Non-pigmented ciliary epithelial cell (primary cell): Measurements from ENCODE around the gene ADD1.
"Not testable (repeated sequence)": the region's sequence is repeated elsewhere in the genome, so short reads cannot be mapped to it uniquely, and the experiment has no call there.

Experiments
- DNase-seq: peaks from one replicate; pipeline ENCODE4 v3.0.0-alpha.2; 2010; ENCODE audit warnings: low read depth

Gene ADD1

DNA sequence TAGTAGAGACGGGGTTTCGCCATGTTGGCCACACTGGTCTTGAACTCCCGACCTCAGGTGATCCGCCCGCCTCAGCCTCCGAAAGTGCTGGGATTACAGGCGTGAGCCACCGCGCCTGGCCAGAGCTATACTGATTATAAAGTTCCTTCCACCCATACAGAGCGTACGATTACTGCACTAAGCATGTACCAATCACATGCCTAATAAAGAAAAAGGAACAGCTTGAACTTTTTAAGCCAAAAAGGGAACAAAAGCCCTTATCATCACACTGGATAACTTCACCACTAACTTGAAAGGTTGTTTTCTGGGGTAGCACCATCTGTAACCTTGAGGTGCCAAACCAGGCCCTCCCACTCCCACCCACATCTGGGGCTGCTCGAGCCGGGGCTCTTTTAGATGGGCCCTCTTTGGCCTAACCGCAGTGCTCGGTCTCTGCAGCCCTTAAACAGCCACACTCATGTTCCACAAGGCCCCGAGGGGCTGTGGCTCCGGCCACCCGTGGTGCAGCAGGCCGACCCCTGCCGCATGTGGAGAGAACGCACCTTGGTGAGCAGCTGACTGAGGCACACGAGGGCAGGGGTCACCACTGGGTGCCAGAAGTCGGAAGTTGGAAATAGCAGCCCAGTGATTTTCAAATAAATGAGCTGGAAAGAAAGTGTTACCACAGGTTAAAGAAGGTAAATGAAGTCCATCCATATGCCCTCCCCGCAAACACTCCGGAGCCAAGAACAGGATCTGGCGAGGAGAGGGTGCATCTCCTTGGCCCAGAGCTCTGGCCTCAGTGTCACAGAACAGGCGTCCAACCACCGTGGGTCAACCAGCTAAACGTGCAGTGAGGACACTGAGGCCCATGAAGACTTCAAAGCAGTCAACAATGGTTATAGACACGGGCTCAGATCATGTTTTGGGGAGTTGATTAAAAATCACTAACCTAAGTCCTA is 101.2 kb downstream of the ADD1 start:
- no peak for DNase-seq

DNA sequence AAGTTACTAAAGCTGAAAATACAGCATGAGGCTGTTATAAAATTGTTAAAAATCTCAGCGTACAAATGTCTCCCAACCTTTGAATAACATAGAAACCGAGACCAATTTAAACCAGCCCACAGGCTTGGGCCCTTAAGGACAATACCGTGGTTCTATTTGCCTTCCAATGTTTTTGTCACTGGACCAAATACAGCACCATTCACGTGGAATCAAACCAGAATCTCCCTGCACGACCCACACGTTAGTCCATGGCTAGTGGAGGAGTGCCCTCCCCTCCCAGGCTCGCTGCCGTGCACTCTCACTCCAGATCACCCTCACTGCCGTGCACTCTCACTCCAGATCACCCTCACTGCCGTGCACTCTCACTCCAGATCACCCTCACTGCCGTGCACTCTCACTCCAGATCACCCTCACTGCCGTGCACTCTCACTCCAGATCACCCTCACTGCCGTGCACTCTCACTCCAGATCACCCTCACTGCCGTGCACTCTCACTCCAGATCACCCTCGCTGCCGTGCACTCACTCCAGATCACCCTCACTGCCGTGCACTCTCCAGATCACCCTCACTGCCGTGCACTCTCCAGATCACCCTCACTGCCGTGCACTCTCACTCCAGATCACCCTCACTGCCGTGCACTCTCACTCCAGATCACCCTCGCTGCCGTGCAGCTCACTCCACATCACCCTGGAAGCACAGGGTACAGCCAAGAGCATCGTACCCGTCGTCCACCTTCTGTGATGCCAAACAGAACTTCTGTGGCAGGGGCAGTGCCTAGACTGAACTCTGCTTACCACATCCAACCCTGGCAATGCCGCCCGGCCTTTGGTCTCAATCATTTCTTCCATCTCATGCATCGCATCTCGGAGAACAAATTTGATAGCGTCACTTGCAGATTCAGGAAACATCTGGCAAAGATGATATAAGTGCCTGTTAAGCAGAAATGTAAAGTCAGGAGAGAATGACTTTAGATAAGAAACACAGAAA is 102.3 kb downstream of the ADD1 start:
- DNase-seq, result not testable (repeated sequence)

DNA sequence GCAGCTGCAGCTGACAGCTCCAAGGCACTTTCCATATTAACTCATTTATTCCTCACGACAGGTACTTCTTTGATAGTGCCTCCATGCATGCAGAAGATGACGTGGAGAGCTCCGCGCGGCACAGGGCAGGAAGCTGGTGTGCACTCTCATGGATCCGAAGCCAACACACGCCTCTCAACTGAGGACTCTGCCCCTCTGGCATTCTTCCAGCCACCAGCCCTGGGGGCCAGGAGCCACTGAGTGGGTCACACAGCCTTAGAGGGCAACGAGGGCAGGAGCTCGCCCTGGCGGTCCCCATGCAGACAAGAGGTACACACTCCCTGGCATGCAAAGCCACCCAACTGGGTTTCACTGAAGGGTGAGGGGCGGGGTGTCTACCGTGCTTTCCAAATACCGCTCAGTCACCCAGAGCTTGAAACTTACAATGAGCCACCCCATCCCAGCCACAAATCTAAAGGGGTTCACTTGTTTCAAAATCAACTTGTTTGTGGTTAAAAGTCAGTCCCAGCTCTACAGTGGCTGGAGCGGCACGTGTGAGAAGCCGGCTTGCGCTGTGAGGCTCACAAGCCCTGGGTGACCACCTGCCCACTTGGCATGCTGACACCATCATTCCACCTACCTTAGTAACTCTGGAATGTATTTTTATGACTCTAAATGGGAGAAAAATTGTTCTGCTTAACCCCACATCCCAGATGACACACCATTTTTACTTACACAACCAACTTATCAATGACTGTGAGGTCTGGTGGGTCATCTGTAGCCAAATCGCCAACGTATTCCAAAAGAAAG is 103.4 kb downstream of the ADD1 start:
- no peak for DNase-seq

DNA sequence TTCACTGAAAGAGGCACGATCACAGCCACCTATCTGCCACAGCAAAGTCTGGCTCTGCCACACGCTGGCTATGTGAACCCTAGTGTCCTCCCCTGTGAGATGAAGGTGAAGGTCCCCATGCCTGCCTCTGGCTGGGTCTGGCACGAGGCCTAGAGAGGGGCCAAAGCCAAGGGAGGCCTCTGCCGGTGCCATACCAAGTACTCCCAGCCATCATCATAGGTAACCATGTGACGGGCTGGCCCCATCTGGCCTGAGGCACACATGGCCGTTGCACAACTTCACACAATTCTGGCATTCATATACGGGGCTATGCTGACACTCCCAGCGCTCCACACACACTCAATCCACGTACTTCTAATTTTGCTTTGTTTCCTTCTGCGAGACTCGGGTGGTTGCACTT is 104.3 kb downstream of the ADD1 start:
- DNase-seq, result no peak

DNA sequence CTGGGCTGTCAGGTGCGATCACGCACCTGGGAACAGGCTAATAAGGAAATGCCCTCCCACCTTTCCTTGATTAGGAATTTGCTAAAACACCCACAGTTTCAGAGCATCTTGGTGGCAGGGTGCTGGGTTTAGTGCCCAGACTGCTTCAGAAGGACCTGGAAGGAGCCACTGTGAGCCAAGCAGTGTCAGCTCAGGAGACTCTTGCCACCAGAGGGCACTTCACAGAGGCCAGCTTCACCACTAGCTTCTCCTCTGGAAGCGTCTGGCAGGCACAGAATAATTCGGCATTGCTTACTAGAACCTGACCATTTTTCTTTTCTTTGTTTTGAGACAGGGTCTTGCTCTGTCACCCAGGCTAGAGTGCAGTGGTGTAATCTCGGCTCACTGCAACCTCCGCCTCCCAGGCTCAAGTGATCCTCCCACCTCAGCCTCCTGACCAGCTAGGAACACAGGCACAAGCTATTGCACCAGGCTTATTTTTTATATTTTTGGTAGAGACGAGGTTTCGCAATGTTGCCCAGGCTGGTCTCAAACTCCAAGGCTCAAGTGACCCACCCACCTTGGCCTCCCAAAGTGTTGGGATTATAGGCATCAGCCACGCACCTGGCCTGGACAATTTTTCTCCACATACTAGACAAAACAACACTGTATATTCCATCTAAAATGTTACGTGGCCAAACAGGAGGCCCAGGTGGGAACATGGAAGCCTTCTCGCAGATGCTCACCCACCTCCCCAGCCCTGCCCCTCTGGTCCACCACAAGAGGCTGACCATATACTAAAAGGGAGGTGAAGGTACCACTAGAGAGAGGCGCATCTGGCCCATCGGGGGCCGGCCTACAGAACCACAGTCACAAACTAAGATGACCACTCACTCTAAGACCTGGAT is 105.5 kb downstream of the ADD1 start:
- DNase-seq, result no peak

DNA sequence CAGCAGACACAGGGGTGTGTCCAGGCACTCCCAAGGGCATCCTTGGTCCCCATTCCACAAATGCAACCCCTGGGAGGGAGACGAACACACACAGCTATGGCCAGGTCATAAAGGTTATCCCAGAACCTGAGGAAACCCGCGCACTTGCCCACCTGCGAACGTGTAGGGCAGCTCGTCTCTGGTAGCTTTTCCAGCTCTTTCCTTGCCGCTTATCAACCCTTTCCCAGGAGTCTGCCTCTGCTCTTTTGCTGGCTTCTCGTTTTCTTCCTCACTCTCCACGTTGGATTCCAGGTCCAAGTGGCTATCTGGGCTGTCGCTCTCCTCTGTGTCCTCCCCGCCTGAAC is 106.1 kb downstream of the ADD1 start:
- no peak for DNase-seq

DNA sequence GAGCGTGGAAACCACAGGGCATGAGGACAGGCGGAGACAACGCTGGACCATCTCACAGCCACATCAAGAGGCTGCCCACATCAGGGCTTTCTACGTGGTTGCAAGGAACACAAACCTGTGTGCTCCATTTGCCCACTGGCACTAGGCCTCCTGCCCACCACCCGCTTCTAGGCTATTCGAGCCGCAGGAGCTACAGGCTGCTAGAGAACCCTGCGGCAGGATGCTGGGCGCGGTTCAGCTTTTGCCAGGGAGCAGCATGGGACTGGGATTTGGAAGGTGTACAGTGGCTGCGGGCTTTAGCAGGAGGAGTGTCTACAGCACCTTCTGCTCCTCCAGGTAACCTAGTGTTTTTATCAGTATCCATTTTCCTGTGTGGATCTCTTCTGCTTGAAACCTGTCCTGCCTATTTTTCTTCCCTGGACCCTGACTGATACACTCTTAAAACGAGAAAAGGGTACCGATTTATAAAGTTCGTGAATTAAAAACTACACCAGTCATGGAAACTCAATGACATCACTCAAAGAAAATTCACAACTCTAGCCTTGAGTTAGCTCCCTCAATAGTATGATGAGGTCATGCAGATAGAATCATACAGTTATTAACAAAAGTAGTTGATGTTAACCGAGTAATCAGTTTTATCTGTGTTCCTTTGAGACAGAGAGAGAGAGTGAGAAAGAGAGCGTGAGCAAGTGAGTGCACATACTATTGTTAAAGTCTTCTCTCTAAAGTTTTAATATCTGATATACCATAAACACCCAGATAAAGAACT is 106.8 kb downstream of the ADD1 start:
- no peak for DNase-seq

DNA sequence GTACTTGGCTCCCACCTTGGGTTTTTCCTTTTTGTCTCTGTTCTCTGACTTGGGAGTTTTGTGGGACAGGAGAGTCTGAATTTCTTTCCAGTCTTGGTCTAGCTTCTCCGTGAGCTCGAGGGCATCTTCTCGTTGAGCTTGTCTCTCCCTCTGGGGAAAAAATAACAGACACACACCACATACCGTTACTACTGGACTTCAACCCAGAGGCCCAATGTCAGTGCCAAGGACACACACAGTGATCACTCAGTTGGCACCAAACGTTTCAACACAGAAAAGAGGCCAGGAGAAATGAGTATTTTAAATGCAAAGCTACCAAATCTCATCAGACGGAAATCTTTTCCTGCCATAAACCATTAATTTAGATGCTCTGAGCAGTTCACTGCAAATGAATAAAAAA is 109.9 kb downstream of the ADD1 start:
- no peak for DNase-seq

DNA sequence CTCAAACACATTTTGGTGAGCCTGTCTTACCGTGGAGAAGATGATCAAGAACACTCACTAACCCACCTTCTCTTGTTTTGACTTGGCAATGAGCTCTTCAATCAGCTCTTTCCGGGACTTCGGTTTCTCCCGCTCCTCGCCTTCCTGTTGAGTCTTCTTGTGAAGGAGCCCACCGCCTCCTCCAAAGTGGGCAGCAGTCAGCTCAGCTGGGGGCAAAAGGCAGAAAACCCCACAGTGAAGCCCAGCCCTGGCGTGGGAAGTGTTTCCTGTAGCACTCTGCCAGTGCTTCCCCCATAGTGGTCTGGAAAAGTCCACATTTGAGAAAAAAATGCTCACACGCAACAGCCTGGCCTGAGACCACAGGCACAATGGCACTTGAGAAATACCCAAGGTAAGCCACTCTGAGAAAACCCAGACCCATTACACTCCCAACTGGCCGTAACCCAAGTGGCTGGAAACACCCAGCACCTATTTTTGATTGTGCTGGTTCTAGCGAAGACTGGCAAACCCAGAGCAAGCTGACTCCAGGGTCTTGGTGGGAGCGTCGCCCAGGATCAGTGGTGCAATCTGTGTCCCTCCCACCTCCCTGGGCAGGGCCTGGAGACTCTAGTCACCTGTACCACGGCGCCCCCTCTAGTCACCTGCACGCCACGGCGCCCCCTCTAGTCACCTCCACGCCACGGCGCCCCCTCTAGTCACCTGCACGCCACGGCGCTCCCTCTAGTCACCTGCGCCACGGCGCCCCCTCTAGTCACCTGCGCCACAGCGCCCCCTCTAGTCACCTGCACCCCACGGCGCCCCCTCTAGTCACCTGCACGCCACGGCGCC is 110.9 kb downstream of the ADD1 start:
- no peak for DNase-seq

DNA sequence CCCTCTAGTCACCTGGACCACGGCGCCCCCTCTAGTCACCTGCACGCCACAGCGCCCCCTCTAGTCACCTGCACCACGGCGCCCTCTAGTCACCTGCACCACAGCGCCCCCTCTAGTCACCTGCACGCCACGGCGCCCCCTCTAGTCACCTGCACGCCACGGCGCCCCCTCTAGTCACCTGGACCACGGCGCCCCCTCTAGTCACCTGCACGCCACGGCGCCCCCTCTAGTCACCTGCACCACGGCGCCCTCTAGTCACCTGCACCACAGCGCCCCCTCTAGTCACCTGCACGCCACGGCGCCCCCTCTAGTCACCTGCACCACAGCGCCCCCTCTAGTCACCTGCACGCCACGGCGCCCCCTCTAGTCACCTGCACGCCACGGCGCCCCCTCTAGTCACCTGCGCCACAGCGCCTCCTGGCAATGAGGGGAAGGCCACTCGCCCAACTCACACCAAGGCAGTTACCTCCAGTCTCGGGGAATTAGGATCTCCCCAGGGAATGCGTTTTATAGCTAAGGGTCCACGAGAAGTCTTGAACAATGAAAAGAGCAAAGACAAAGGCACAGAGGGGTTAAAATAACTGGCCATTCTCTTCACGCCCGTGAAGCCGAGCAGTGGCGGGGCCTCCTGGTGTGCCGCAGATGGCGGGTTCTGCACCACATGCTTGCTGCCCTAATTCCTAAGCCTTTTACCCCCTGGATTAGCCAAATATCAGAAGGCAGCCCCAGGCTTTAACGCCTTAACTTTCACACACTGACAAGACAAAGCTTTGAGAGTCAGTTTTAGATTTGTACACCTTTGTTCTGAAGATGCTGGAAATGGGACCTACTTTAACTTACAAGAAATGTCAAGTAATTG is 111.8 kb downstream of the ADD1 start:
- not testable (repeated sequence) for DNase-seq

DNA sequence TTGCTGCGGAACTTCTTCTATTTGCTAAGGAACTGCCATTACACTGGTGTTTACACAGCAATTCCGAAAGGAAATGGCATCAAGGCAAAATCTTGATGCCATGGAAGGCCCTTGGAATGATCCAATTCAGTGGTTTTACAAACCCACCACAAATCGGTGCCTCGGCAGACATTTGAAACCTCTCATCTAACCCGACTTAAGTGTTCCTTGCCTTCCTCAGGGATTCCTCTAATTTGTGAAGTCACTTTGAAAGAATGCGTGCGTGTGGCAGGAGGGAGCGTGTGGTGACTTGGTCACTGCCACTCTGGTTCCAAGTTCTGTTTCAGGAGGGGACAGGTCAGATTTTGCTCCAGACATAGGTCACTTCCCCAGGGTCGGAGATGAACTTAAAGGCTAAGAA is 114.8 kb downstream of the ADD1 start:
- DNase-seq, result no peak

DNA sequence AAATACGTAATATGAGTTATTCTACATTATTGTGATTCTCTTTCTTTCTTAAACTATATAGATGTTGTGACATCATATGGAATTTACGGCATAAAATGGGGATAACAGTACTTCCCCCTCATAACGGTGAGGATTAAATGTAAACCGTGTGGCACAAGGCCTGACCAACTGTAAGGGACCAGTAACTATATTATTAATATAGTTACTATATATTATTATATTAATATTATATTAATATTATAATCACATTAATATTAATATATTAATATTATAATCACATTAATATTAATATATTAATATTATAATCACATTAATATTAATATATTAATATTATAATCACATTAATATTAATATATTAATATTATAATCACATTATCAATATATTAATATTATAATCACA is 116.8 kb downstream of the ADD1 start:
- not testable (repeated sequence) for DNase-seq

DNA sequence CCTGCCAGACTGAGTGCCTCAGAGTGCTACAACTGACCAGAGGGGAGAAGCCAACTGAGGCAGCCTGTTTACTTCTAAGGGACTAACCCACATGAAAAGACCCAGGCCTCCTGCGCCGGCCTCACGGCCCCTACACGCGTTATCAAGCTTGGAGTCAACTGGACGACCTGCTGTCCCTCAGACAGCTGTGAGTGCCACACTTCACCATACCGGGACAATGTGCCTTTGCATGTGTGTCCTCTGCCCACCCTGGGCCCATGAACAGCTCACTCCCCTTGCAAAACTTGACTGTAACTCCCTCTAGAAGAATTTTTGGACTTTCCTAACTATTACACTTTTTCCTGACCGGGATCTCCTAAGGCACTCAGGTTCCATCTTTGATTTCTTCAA is 117.8 kb downstream of the ADD1 start:
- no peak for DNase-seq

DNA sequence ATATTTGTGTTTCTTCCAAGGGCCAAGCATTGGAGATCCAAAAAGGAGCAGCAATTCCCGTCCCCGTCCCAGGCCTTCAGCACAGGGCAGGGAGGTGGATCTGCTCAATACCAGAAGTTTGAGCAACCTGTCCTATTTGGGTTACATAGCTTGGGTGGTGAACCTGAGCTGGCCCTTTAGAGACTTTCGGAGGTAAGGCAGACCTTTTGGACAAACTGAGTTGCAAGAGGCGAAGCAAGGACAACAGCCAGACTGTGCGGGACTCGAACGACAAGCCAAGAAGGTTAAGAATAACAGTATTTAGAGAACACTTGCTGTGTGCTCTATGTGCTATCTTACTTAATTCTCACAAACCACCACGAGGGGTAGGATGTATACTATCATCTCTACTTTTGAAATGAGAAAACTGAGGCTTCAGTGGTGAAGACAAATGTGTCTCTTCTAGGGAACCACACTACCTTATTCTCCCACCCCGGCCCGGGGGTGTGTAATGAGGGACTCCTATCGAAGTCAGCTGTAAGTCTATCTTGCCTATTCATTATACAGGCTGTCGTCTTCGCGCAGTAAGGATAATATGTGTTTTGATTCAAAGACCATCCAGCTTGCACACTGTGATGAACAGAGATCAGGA is 118.3 kb downstream of the ADD1 start:
- no peak for DNase-seq

DNA sequence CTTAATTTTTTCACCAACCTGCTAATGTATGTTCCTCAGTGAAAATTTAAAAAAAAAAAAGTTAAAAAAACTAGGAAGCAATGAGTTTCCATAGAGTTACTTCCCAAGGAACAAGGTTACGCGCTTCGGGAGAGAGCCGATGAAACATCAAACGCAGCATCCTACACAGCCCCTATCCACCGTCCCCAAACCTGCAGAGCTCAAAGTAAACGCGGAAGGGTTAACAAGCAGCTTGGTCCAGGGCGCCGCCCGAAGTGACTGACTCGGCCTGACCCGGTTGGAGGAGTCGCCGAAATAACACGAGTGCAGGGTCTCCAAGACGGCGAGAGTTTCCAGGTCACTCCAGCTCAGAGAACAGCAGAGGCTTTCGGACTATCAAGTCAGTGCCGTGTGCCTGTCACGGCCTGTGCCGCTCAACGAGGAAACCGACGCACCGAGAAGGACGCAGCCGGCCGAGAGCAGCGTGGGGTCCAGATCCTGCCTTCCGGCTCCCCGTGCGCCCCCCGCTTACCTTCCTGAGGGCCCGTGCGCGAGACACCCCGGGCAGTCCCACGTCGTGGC is 119.0 kb downstream of the ADD1 start:
- no peak for DNase-seq

DNA sequence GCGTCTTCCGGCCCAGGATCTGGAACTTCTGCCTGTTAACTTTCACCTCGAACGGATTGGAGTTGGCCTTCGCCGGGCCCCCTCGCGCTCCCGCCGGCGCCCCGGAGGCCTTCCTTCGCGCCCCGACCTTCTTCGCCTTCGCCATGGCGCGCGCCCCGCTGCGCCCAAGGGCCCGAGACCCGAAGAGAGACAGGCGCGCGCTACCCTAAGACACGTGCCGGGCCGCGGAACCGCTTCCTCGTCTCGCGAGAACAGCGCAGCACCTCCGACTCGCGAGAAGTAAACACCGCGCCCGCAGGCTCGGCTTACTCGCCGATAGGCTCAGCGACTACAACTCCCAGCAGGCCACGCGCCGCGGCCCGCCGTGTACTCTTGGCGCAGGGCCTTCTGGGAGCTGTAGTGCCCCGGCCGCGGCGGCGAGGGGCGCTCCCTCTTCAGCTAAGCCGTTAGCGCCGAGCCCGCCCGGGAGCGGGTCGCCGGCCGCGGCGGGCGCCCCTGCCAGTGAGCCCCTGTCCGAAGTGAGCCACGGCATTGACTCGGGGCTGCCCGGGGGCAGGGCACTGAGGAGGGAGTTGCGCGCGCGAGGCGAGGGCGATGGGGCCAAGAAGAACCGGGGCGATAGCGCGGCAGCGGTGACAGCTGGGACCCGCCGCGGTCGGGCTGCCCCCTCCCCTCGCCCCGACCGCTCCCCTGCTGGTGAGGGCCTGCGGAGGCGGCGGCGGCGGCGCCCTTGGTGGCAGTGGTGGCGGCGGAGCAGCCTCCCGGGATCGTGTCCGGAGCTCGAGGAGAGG is 119.7 kb downstream of the ADD1 start, which contains the start of the genes GRK4 and NOP14:
TSS of gene GRK4 (plus strand) at position 397 of the 791 bp plus-strand sequence. CDS start 500 bp downstream, outside the sequence.
TSS of gene NOP14 (minus strand) at position 232 of the 791 bp plus-strand sequence. CDS start at position 145, 87 bp downstream.
- DNase-seq, result peak; percentile 89
